H1 (cell line): ENCODE measurements around the gene PRPF40B. TPM values are rescaled to one million over a fixed set of nuclear protein-coding genes. Genes with fewer than 3 reads are reported as not detected.
A peak's percentile ranks its signal among the peaks of the same experiment; 100 is the strongest.

Source experiments
- CTCF ChIA-PET: fragments of 300-600 bp; sonication (Branson Sonifier 250); formaldehyde crosslinking; loops from one replicate; lab custom pipeline; 2021; ENCODE audit not compliant: partially characterized antibody; lab: Charles Lee
- POLR2A ChIA-PET: fragments of 300-600 bp; sonication (Branson Sonifier 250); formaldehyde crosslinking; loops from one replicate; lab custom pipeline; 2021; ENCODE audit warnings: inconsistent platforms; ENCODE audit not compliant: partially characterized antibody; lab: Charles Lee
- DNase-seq, 2 experiments: peaks; one replicate each; pipeline versions ENCODE4 v3.0.0 to v3.0.0-alpha.2; 2010 to 2022; ENCODE audit warnings: low spot score in 2 of 2, low read depth in 1 of 2, mixed read lengths in 1 of 2
- FAIRE-seq: peaks from 2 replicates; lab custom pipeline; 2011; peaks lifted over from hg19 to GRCh38; lab: Jason Lieb, UNC
- H2AFZ ChIP-seq: 2 replicates; pipeline ENCODE4 v1.8.1; 2012; ENCODE audit warnings: low read length, inconsistent platforms
- H2AK5ac ChIP-seq: 2 replicates; pipeline ENCODE4 v1.6.1; 2013; ENCODE audit warnings: low read depth, low read length
- H2BK120ac ChIP-seq: replicated peaks from 2 replicates; pipeline ENCODE3; 2013; ENCODE audit warnings: low read depth, low read length, inconsistent platforms
- H2BK12ac ChIP-seq: 2 replicates; pipeline ENCODE4 v1.6.1; 2013; ENCODE audit warnings: low read depth, low read length
- H2BK15ac ChIP-seq: 2 replicates; pipeline ENCODE4 v1.6.1; 2013; ENCODE audit warnings: low read length
- H2BK20ac ChIP-seq: 2 replicates; pipeline ENCODE4 v1.6.1; 2013; ENCODE audit warnings: low read length
- H2BK5ac ChIP-seq: 2 replicates; pipeline ENCODE4 v1.6.1; 2013; ENCODE audit warnings: low read depth, low read length
- H3K14ac ChIP-seq: 2 replicates; pipeline ENCODE4 v1.6.1; 2013; ENCODE audit warnings: inconsistent platforms; ENCODE audit not compliant: insufficient read length
- H3K18ac ChIP-seq: 2 replicates; pipeline ENCODE4 v1.6.1; 2013; ENCODE audit warnings: low read length; ENCODE audit errors: extremely low read depth
- H3K23ac ChIP-seq: 2 replicates; pipeline ENCODE4 v1.6.1; 2013; ENCODE audit warnings: inconsistent platforms; ENCODE audit not compliant: insufficient read length
- H3K23me2 ChIP-seq: 2 replicates; pipeline ENCODE4 v1.6.1; 2013; ENCODE audit warnings: low read depth, low read length
- H3K27ac ChIP-seq: 2 replicates; pipeline ENCODE4 v1.6.1; 2011; ENCODE audit warnings: low read depth, low read length, inconsistent platforms
- H3K27me3 ChIP-seq, 4 experiments: replicated peaks in 1 of 4; 1 replicate in 1 of 4; 2 replicates in 3 of 4; pipeline versions ENCODE4 v1.6.1 to v1.8.1; 2011 to 2013; ENCODE audit warnings: low read length in 3 of 4, mild to moderate bottlenecking in 3 of 4, inconsistent platforms in 2 of 4, mixed read lengths in 2 of 4, moderate library complexity in 1 of 4; ENCODE audit not compliant: control insufficient read depth in 3 of 4, insufficient read depth in 3 of 4; ENCODE audit errors: extremely low read depth in 1 of 4
- H3K36me3 ChIP-seq, 4 experiments: 2 replicates each; pipeline versions ENCODE4 v1.6.1 to v1.8.1; 2011 to 2013; ENCODE audit warnings: mild to moderate bottlenecking in 4 of 4, low read length in 3 of 4, moderate library complexity in 2 of 4, control low read depth in 1 of 4, inconsistent platforms in 1 of 4; ENCODE audit not compliant: insufficient read depth in 4 of 4, control insufficient read depth in 2 of 4
- H3K4ac ChIP-seq: replicated peaks from 2 replicates; pipeline ENCODE3; 2013; ENCODE audit warnings: low read length, low read depth, mixed read lengths, inconsistent platforms; ENCODE audit not compliant: insufficient read length
- H3K4me1 ChIP-seq, 4 experiments: replicated peaks in 1 of 4; 1 replicate in 1 of 4; 2 replicates in 3 of 4; pipeline versions ENCODE4 v1.6.1 to v1.8.1; 2011 to 2013; ENCODE audit warnings: low read length in 3 of 4, inconsistent platforms in 2 of 4, mixed read lengths in 1 of 4; ENCODE audit not compliant: insufficient read depth in 4 of 4, control insufficient read depth in 3 of 4
- H3K4me2 ChIP-seq, 2 experiments: 2 replicates each; pipeline versions ENCODE4 v1.6.1 to v1.8.1; 2011 to 2013; ENCODE audit warnings: low read depth in 2 of 2, low read length in 2 of 2, control low read depth in 1 of 2, inconsistent platforms in 1 of 2, mild to moderate bottlenecking in 1 of 2; ENCODE audit not compliant: insufficient read depth in 1 of 2
- H3K4me3 ChIP-seq, 4 experiments: fragments of 200-600, 300-600 bp in 1 of 4; sonication (generic), shearing (Covaris generic), sonication (Bioruptor Twin) in 1 of 4; 2 replicates each; pipeline versions ENCODE4 v1.5.1 to v1.8.1; 2011 to 2016; ENCODE audit warnings: low read length in 4 of 4, low read depth in 3 of 4, control low read depth in 2 of 4, inconsistent platforms in 2 of 4, mild to moderate bottlenecking in 2 of 4, mixed read lengths in 1 of 4, moderate library complexity in 1 of 4; ENCODE audit not compliant: insufficient read depth in 2 of 4; ENCODE audit errors: extremely low read depth in 1 of 4
- H3K56ac ChIP-seq: replicated peaks from 2 replicates; pipeline ENCODE3; 2013; ENCODE audit warnings: low read depth, mild to moderate bottlenecking, mixed read lengths, low read length, inconsistent platforms; ENCODE audit not compliant: insufficient read length
- H3K79me1 ChIP-seq: 2 replicates; pipeline ENCODE4 v1.6.1; 2013; ENCODE audit warnings: low read depth, low read length, control low read depth
- H3K79me2 ChIP-seq, 2 experiments: 2 replicates each; pipeline versions ENCODE4 v1.6.1 to v1.8.1; 2012 to 2013; ENCODE audit warnings: low read length in 2 of 2, mild to moderate bottlenecking in 2 of 2, inconsistent platforms in 1 of 2; ENCODE audit not compliant: insufficient read depth in 2 of 2, control insufficient read depth in 1 of 2
- H3K9ac ChIP-seq, 4 experiments: replicated peaks in 1 of 4; 1 replicate in 1 of 4; 2 replicates in 3 of 4; pipeline versions ENCODE4 v1.6.1 to v1.8.1; 2011 to 2013; ENCODE audit warnings: low read depth in 3 of 4, low read length in 3 of 4, control low read depth in 2 of 4, mild to moderate bottlenecking in 2 of 4, moderate library complexity in 2 of 4, inconsistent platforms in 1 of 4; ENCODE audit errors: extremely low read depth in 1 of 4
- H3K9me3 ChIP-seq, 2 experiments: 2 replicates each; pipeline versions ENCODE4 v1.6.1 to v1.8.1; 2012 to 2013; ENCODE audit warnings: mild to moderate bottlenecking in 2 of 2, moderate library complexity in 2 of 2, control low read depth in 1 of 2, inconsistent platforms in 1 of 2, low read depth in 1 of 2, low read length in 1 of 2, mixed read lengths in 1 of 2; ENCODE audit not compliant: insufficient read depth in 2 of 2
- H4K20me1 ChIP-seq, 2 experiments: replicated peaks in 1 of 2; 2 replicates each; pipeline versions ENCODE3 to v1.8.1; 2011 to 2013; ENCODE audit warnings: inconsistent platforms in 2 of 2, low read length in 2 of 2, mild to moderate bottlenecking in 1 of 2; ENCODE audit not compliant: insufficient read depth in 2 of 2, control insufficient read depth in 1 of 2
- H4K5ac ChIP-seq: 2 replicates; pipeline ENCODE4 v1.6.1; 2013; ENCODE audit warnings: low read length, low read depth, mixed read lengths, inconsistent platforms; ENCODE audit not compliant: insufficient read length
- H4K8ac ChIP-seq: 2 replicates; pipeline ENCODE4 v1.8.0; 2013; ENCODE audit warnings: mild to moderate bottlenecking, moderate library complexity, low read length, inconsistent platforms; ENCODE audit not compliant: insufficient read depth; ENCODE audit errors: extremely low read depth
- H4K91ac ChIP-seq: replicated peaks from 2 replicates; pipeline ENCODE3; 2013; ENCODE audit warnings: low read length, mixed read lengths, inconsistent platforms; ENCODE audit not compliant: insufficient read length
- BACH1 ChIP-seq: IDR thresholded peaks from 2 replicates; pipeline ENCODE4 v1.6.1; 2012; ENCODE audit warnings: low read length, improper control_type of control experiment
- EGR1 ChIP-seq: IDR thresholded peaks from 2 replicates; pipeline ENCODE4 v1.6.1; 2011; ENCODE audit warnings: low read depth, low read length, borderline replicate concordance
- JUND ChIP-seq: IDR thresholded peaks from 2 replicates; pipeline ENCODE4 v1.6.1; 2011; ENCODE audit warnings: mild to moderate bottlenecking, improper control_type of control experiment, low read length
- POLR2A ChIP-seq, 2 experiments: IDR thresholded peaks; 1 replicate in 1 of 2; 2 replicates in 1 of 2; pipeline ENCODE4 v1.6.1; 2011; ENCODE audit warnings: low read depth in 2 of 2, low read length in 2 of 2, mild to moderate bottlenecking in 2 of 2; ENCODE audit errors: control extremely low read depth in 1 of 2
- RAD21 ChIP-seq, 2 experiments: IDR thresholded peaks in 1 of 2; conservative IDR thresholded peaks in 1 of 2; 2 replicates each; pipeline ENCODE4 v1.6.1; 2011; ENCODE audit warnings: low read depth in 2 of 2, low read length in 2 of 2, improper control_type of control experiment in 1 of 2, inconsistent platforms in 1 of 2, mild to moderate bottlenecking in 1 of 2, moderate library complexity in 1 of 2
- RBBP5 ChIP-seq: IDR thresholded peaks from 2 replicates; pipeline ENCODE4 v1.7.1; 2012; ENCODE audit warnings: low read depth, mild to moderate bottlenecking, inconsistent platforms, low read length, moderate library complexity, borderline replicate concordance
- RNF2 ChIP-seq: fragments of 200-900, 300-1000 bp; sonication (generic); IDR thresholded peaks from 2 replicates; pipeline ENCODE4 v1.7.1; 2016; ENCODE audit warnings: borderline replicate concordance, low read depth, mild to moderate bottlenecking, antibody characterized with exemption, low read length; ENCODE audit not compliant: poor library complexity, severe bottlenecking; ENCODE audit errors: missing control alignments
- SP2 ChIP-seq: IDR thresholded peaks from 2 replicates; pipeline ENCODE4 v1.6.1; 2012; ENCODE audit warnings: mild to moderate bottlenecking, low read length, inconsistent platforms
- USF2 ChIP-seq: IDR thresholded peaks from 2 replicates; pipeline ENCODE4 v1.6.1; 2011; ENCODE audit warnings: low read length, improper control_type of control experiment
- WGBS, 2 experiments: shearing (Covaris generic) in 1 of 2; methylation state at CpG; one replicate each; pipeline versions ENCODE4 v1.1.6 to v1.1.7; 2013 to 2015; ENCODE audit warnings: low lambda C conversion rate in 2 of 2, mixed read lengths in 2 of 2, inconsistent platforms in 1 of 2, low coverage in 1 of 2, missing lambda C conversion rate in 1 of 2; ENCODE audit not compliant: insufficient replicate concordance in 2 of 2, insufficient coverage in 1 of 2, insufficient read length in 1 of 2; ENCODE audit errors: extremely low coverage in 1 of 2, missing lambda C conversion rate in 1 of 2; 5-methylcytosine and 5-hydroxymethylcytosine counted together
- polyA plus RNA-seq, 7 experiments: library from polyadenylated mRNA; depleted of rRNA in 3 of 7; stranded (reverse) in 5 of 7; unstranded in 2 of 7; fragments of >200 nt in 5 of 7; fragments of 200-250 nt in 2 of 7; gene quantifications; 1 replicate in 5 of 7; 2 replicates in 1 of 7; 4 replicates in 1 of 7; pipeline versions ENCODE4 v1.2.1 to v1.2.3, GENCODE V29; 2011 to 2013; ENCODE audit warnings: missing spikeins in 2 of 7, mixed read lengths in 2 of 7
- total RNA-seq: library from RNA; stranded (reverse); fragmentation: NEBNext Ultra II Directional; extraction: Animal tissue kit (Norgen Biotek cat#: 25700); gene quantifications from 2 replicates; pipeline ENCODE4 v1.2.1, GENCODE V29; 2021

The PRPF40B gene
- total and polyA plus RNA-seq, 2 of the 8 experiments (the other 6 are each of a cell fraction or from before 2014, with no cell fraction given): 14.4 to 24.4 TPM

- H3K9me3 ChIP-seq: no peaks in the 10 kb centered on the region
- WGBS, 2 experiments: 64% methylated on average over 13 of the region's 13 CpGs; no CpG with 5 or more reads in 1 of the 2 experiments
- H3K18ac ChIP-seq: no peak overlapping the region
- no peaks in the 10 kb centered on the region for H3K23me2 ChIP-seq
- H3K4me2 ChIP-seq: peak overlapping the region in 1 of 2 experiments; percentile 24; a peak in 2 of 4 replicates
- no peak overlapping the region for H3K14ac ChIP-seq
- H4K91ac ChIP-seq: peak overlapping the region; percentile 29
- FAIRE-seq (no peak), DNase-seq (peak in 1 of 2 experiments; percentile 61)
- 0 out of 2 replicates have a peak overlapping the region, but pooled peaks have one; percentile 76 for H2BK15ac ChIP-seq
- peaks cover 0 to 3% of the 10 kb centered on the region in 2 experiments for H4K20me1 ChIP-seq
- H3K36me3 ChIP-seq: no peaks in the 10 kb centered on the region
- no peak overlapping the region for H2AFZ ChIP-seq
- peak overlapping the region; percentile 45 for H3K4ac ChIP-seq
- ChIA-PET POLR2A (interaction anchor here (1.0 to 4.4 kb wide), 8 partner anchors 9 to 67 kb away, joined by 3 to 36 read pairs (median 11); partner anchors contain the start of gene TMBIM6), CTCF (interaction anchor here (0.7 to 4.7 kb wide), 22 partner anchors 9 to 104 kb away, joined by 3 to 38 read pairs (median 6); partner anchors contain the start of gene TMBIM6)
- H4K5ac ChIP-seq: peak overlapping the region; percentile 4
- 0 out of 2 replicates have a peak overlapping the region, but pooled peaks have one; percentile 6 for H3K27ac ChIP-seq
- peak overlapping the region; percentile 67 for H2BK120ac ChIP-seq
- 0 out of 2 replicates have a peak overlapping the region, but pooled peaks have one; percentile 55 for H2BK20ac ChIP-seq
- no peaks in the 10 kb centered on the region for H3K27me3 ChIP-seq
- peak overlapping the region; percentile 74; the same call in 1 of the 2 replicates for H4K8ac ChIP-seq
- no peak overlapping the region for H3K56ac ChIP-seq
- peak overlapping the region; percentile 18; the same call in 1 of the 2 replicates for H2AK5ac ChIP-seq
- H3K9ac ChIP-seq: no peak overlapping the region; a peak in 1 of 7 replicates
- peak overlapping the region; percentile 37; the same call in 1 of the 2 replicates for H2BK5ac ChIP-seq
- H3K4me3 ChIP-seq: no peak overlapping the region
- H2BK12ac ChIP-seq: peak overlapping the region; percentile 85
- H3K23ac ChIP-seq: peak overlapping the region; percentile 28
- peaks cover 3 to 7% (median 6%) of the 10 kb centered on the region in 4 experiments for H3K4me1 ChIP-seq
- H3K79me1 ChIP-seq: peaks cover 4% of the 10 kb centered on the region; the same call in 1 of the 2 replicates
- H3K79me2 ChIP-seq: peaks cover 0 to 23% of the 10 kb centered on the region in 2 experiments; a peak in 1 of 4 replicates
- TF ChIP-seq SP2 (no peak), RAD21 (IDR thresholded peaks at IDR 0.05 in 1 of 2, conservative IDR thresholded peaks at IDR 0.05 in 1 of 2; ENCODE audit: low read depth in 2 of 2, low read length in 2 of 2) (0 out of 4 replicates have a peak, but pooled peaks of 1 of the 2 experiments have one; percentile 6), POLR2A (IDR thresholded peaks at IDR 0.05; ENCODE audit: control extremely low read depth in 1 of 2, low read depth in 2 of 2, low read length in 2 of 2) (no peak), RBBP5 (no peak), BACH1 (no peak), JUND (no peak), USF2 (no peak), RNF2 (no peak), EGR1 (no peak)
Observed at GRCh38 chr12:49673446-49674317, 50.3 kb downstream of the PRPF40B start.
